Activated T-cell treated with anti-CD3 and anti-CD28 coated beads for 24 hours (primary cell): Measurements from ENCODE around the gene RNASE2.
"Not testable (repeated sequence)": the region's sequence is repeated elsewhere in the genome, so short reads cannot be mapped to it uniquely, and the experiment has no call there.

Source experiments
- DNase-seq: peaks from one replicate; pipeline ENCODE4 v3.0.0-alpha.2; 2020; ENCODE audit warnings: low read depth

The RNASE2 gene

GRCh38 chr14:20982646-20983369 is 27.5 kb downstream of the RNASE2 start:
- no peak for DNase-seq

- DNase-seq = not testable (repeated sequence)
Observed at GRCh38 chr14:20985650-20986049, 30.4 kb downstream of the RNASE2 start.

- DNase-seq = no peak
Observed at GRCh38 chr14:20986811-20987210, 31.5 kb downstream of the RNASE2 start.

- DNase-seq = no peak
Observed at GRCh38 chr14:20988717-20989470, 33.6 kb downstream of the RNASE2 start.

- DNase-seq = no peak
Observed at GRCh38 chr14:20989471-20989786, 34.1 kb downstream of the RNASE2 start.

- peak; percentile 82 for DNase-seq
Observed at GRCh38 chr14:20989787-20990600, 34.7 kb downstream of the RNASE2 start, which contains the start of gene METTL17. Gene METTL17, plus strand, starts transcription at chr14:20989980. Its CDS starts 23 bp downstream, at chr14:20990003.

- DNase-seq = no peak
Observed at GRCh38 chr14:20996521-20996920, 41.2 kb downstream of the RNASE2 start.

- DNase-seq = no peak
Observed at GRCh38 chr14:20997115-20997514, 41.8 kb downstream of the RNASE2 start.

GRCh38 chr14:20997564-20997963 is 42.3 kb downstream of the RNASE2 start:
- no peak for DNase-seq

GRCh38 chr14:20998139-20998538 is 42.9 kb downstream of the RNASE2 start:
- no peak for DNase-seq

- DNase-seq = no peak
Observed at GRCh38 chr14:20998674-20999366, 43.5 kb downstream of the RNASE2 start, which contains the start of gene SLC39A2. Gene SLC39A2, plus strand, starts transcription at chr14:20999293. Its CDS starts 154 bp downstream, at chr14:20999447.

- no peak for DNase-seq
Observed at GRCh38 chr14:20999591-20999990, 44.3 kb downstream of the RNASE2 start.

GRCh38 chr14:21001218-21001617 is 45.9 kb downstream of the RNASE2 start:
- DNase-seq = no peak

GRCh38 chr14:21003788-21004346 is 48.6 kb downstream of the RNASE2 start:
- no peak for DNase-seq
